ENCODE results near the gene RAB9A.
"Not testable (repeated sequence)": the region's sequence is repeated elsewhere in the genome, so short reads cannot be mapped to it uniquely, and the experiment has no call there.

The RAB9A gene

GRCh38 chrX:13670197-13670596 is 18.7 kb upstream of the RAB9A start:
- no peak for DNase-seq

GRCh38 chrX:13673016-13673415 is 15.9 kb upstream of the RAB9A start:
- DNase-seq = no peak

GRCh38 chrX:13676885-13677284 is 12.0 kb upstream of the RAB9A start:
- DNase-seq = no peak

- not testable (repeated sequence) for DNase-seq
Measured at GRCh38 chrX:13679700-13680099, 9.2 kb upstream of the RAB9A start.

GRCh38 chrX:13681595-13681994 is 7.3 kb upstream of the RAB9A start:
- DNase-seq = no peak

GRCh38 chrX:13684361-13684760 is 4.6 kb upstream of the RAB9A start:
- DNase-seq = no peak

GRCh38 chrX:13685126-13685763 is 3.7 kb upstream of the RAB9A start:
- no peak for DNase-seq

- DNase-seq = no peak
Measured at GRCh38 chrX:13687203-13687602, 1.7 kb upstream of the RAB9A start.

- peak in 1 of 2 donors; percentile 22 for DNase-seq
Measured at GRCh38 chrX:13688384-13688957, 457 bp upstream of the RAB9A start.

GRCh38 chrX:13689741-13690211 is 848 bp downstream of the RAB9A start:
- no peak for DNase-seq

- peak in 1 of 2 donors; percentile 39 for DNase-seq
Measured at GRCh38 chrX:13690836-13691235, 1.9 kb downstream of the RAB9A start.

- peak in 1 of 2 donors; percentile 20 for DNase-seq
Measured at GRCh38 chrX:13691841-13692371, 3.0 kb downstream of the RAB9A start.

GRCh38 chrX:13692771-13693231 is 3.9 kb downstream of the RAB9A start:
- DNase-seq = no peak

GRCh38 chrX:13693341-13693961 is 4.5 kb downstream of the RAB9A start:
- DNase-seq = no peak

GRCh38 chrX:13694359-13694758 is 5.4 kb downstream of the RAB9A start:
- DNase-seq = no peak

- DNase-seq = no peak
Measured at GRCh38 chrX:13694983-13695382, 6.1 kb downstream of the RAB9A start.

GRCh38 chrX:13695601-13696115 is 6.7 kb downstream of the RAB9A start:
- no peak for DNase-seq

GRCh38 chrX:13697455-13697854 is 8.5 kb downstream of the RAB9A start:
- DNase-seq = no peak

- DNase-seq = no peak
Measured at GRCh38 chrX:13697976-13698375, 9.0 kb downstream of the RAB9A start.

- DNase-seq = no peak
Measured at GRCh38 chrX:13698432-13698831, 9.5 kb downstream of the RAB9A start.

- no peak for DNase-seq
Measured at GRCh38 chrX:13699183-13699826, 10.4 kb downstream of the RAB9A start.

GRCh38 chrX:13700380-13700779 is 11.5 kb downstream of the RAB9A start:
- no peak for DNase-seq

- DNase-seq = no peak
Measured at GRCh38 chrX:13702111-13702789, 13.3 kb downstream of the RAB9A start.
